Suppressor macrophage treated with lipopolysaccharide for 4 hours (primary cell): ENCODE results near the gene C1orf53.
"Not testable (repeated sequence)": the region's sequence is repeated elsewhere in the genome, so short reads cannot be mapped to it uniquely, and the experiment has no call there.

Experiments
- DNase-seq: peaks from one replicate; pipeline ENCODE4 v3.0.0-alpha.2; 2020

C1orf53 gene

DNA sequence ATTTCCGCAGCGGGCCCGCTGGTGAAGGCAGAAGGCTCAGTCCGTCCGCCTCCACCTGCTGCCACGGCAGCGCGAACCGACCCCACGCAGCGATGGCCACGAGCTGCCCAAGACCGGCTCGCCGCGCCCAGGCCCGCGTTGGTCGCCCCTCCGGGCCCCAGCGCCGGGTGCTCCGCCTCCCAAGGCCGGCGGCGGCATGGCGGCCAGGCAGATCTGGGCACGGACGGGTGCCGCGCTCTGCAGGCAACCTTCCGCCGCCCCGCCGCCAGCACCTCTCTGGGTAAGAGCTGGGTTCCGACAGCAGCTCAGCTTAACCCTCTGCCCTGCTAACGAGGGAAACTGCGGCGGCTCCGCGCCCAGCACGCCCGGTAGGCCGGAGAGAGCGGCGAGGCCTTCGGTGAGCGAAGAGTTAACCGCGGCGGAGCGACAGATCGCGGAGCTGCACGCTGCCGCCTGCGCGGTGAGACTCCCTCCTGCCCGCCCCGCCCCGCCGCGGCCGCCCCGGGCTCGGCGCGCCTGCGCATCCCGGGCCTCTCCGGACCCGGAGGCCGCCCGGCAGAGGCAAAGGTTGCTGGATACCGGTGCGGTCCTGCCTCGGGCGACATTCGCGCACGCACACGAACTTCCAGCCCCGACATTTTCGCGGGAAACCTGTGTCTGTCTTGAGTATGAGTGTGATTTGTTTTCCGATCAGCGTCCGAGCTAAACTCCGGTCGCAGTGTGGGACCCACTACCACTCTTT, at the start of gene C1orf53:
Gene C1orf53, plus strand, starts transcription at position 177 of the 742 bp plus-strand sequence. Its CDS starts 20 bp downstream, at position 197.
- peak; percentile 90 for DNase-seq

GRCh38 chr1:197855751-197856150, 46.7 kb upstream of the C1orf53 start:
- not testable (repeated sequence) for DNase-seq

DNA sequence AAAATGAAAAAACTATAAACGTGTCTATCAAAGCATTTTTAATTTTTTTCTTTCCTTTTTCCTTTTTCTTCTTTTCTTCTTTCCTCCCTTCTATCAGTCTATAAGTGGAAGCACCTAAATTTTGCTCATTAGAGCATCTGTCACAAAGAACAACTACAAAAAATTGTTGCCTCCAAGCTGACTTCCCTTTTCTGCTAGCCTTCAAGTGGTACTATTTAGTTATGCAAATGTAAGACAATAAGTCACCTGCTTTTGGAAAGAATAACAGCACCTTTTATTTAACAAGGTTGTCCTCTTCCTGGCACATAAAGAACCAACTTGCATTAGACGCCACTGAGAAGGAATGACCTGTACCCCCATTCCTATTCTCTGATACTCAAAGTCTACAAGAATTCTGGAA, 45.0 kb upstream of the C1orf53 start:
- no peak for DNase-seq

- DNase-seq: no peak
Observed at GRCh38 chr1:197859024-197859423, 43.4 kb upstream of the C1orf53 start.

DNA sequence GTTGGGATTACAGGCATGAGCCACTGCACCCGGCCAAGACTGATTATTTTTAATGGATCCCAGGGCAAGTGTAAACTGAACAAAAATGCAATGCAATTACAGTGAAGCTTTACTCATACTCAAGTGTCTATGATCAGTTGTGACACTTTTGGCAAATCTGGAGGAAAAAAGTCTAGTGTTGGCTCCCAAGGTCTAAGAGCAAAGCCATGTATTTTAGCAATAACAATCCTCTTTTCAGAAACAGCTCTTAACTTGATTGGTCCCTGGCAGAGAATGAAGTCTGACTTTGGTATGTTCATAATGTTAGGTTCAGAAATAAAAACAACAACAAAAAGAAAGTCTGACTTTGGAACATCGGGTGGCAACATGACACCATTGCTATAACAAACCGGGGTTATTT, 40.2 kb upstream of the C1orf53 start:
- DNase-seq: no peak

- no peak for DNase-seq
Observed at GRCh38 chr1:197862671-197863070, 39.8 kb upstream of the C1orf53 start.

DNA sequence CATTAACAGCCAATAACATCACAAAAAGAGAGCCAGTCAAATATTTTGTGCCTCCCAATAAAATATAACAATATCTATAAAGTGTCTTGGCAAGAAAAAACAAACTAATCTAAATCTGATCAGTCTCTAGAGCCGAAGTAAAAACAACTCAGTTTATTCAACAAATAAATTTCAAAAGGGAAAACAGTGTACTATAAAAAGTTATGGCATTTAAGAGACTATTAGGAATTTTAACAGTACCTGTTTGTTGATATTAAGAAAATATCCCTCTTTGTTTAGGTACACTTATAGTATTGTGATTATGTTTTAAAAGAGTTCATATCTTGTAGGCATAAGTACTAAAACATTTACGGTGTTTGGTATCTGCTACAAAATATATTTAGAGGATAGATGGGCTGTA, 36.6 kb upstream of the C1orf53 start:
- no peak for DNase-seq

GRCh38 chr1:197868751-197869489, 33.5 kb upstream of the C1orf53 start:
- DNase-seq: peak; percentile 74

- no peak for DNase-seq
Observed at GRCh38 chr1:197869490-197870077, 32.8 kb upstream of the C1orf53 start.

DNA sequence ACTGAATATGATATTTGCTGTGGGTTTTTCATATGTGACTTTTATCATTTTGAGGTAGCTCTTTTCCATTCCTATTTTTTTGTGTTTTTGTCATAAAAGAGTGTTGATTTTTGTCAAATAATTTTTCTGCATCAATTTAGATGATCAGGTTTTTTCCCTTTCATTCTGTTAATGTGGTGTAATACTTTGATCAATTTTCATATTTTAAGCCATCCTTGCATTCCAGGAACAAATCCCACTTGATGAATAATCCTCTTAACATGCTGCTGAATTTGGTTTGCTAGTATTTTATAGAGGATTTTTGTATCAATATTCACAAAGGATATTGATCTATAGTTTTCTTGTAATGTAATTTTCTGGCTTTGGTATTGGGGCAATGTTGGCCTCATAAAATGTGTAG, 25.5 kb upstream of the C1orf53 start:
- DNase-seq: no peak

- not testable (repeated sequence) for DNase-seq
Observed at GRCh38 chr1:197880385-197880784, 22.0 kb upstream of the C1orf53 start.

DNA sequence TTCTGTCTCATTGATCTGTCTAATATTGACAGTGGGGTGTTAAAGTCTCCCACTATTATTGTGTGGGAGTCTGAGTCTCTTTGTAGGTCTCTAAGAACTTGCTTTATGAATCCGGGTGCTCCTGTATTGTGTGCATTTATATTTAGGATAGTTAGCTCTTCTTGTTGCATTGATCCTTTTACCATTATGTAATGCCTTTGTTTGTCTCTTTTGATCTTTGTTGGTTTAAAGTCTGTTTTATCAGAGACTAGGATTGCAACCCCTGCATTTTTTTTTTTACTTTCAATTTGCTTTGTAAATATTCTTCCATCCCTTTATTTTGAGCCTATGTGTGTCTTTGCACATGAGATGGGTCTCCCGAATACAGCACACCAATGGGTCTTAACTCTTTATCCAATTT, 20.2 kb upstream of the C1orf53 start:
- not testable (repeated sequence) for DNase-seq

- DNase-seq: no peak
Observed at GRCh38 chr1:197884173-197884572, 18.3 kb upstream of the C1orf53 start.

GRCh38 chr1:197890936-197891335, 11.5 kb upstream of the C1orf53 start:
- no peak for DNase-seq

GRCh38 chr1:197892684-197893083, 9.7 kb upstream of the C1orf53 start:
- no peak for DNase-seq

GRCh38 chr1:197896301-197896700, 6.1 kb upstream of the C1orf53 start:
- no peak for DNase-seq

DNA sequence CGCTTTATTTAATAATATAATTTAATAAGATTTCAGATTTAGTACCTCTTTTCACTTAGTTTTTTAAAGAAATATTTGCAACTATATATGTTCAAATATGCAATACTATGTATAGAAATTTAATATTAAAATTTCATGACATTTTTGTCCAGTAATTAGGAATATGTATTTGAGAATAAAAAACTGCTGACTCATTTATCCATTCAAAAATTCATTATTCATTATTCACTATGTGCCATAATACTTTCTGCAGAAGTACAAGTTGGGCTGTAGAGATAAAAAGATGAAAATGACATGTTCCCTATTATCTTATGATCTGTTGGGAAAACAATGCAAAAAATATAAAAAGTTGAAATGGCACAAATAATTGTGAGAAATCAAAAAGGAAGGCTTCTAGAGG, 3.4 kb upstream of the C1orf53 start:
- DNase-seq: no peak

- no peak for DNase-seq
Observed at GRCh38 chr1:197902131-197902453, 338 bp upstream of the C1orf53 start.

DNA sequence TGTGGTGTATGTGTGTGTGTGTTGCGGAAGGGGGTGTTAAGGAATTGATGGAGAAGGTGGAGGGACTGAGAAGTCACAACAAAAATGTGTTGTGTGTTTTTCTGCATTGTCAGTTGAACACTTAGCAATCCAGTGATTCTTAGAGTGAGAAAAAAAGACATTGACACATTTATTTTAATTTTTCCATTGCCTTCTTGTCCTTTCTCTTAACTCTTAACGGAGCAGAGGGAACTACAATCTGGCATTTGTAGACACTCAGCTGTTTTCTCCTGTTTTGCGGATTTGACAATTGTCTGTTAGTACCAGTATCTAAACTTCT, 725 bp downstream of the C1orf53 start:
- no peak for DNase-seq

GRCh38 chr1:197904126-197904787, 1.8 kb downstream of the C1orf53 start:
- DNase-seq: no peak

GRCh38 chr1:197905699-197906351, 3.4 kb downstream of the C1orf53 start:
- no peak for DNase-seq

GRCh38 chr1:197907846-197908616, 5.6 kb downstream of the C1orf53 start:
- no peak for DNase-seq
